CD4-positive, alpha-beta T cell (primary cell): ENCODE results near the gene SLC2A1. TPM values are rescaled to one million over a fixed set of nuclear protein-coding genes. Genes with fewer than 3 reads are reported as not detected.

Experiments used
- ATAC-seq: fragments of 200-7000 bp; cut with Tn5 transposase; one replicate; pipeline ENCODE4 v1.10.0; 2022; ENCODE audit warnings: mild to moderate bottlenecking; ENCODE audit not compliant: poor library complexity
- CTCF ChIA-PET: fragments of 350-600 bp; sonication (Branson Sonifier 250); formaldehyde crosslinking; loops from one replicate; lab custom pipeline; 2021; ENCODE audit warnings: antibody characterized with exemption, inconsistent platforms; lab: Charles Lee
- POLR2A ChIA-PET: fragments of 350-600 bp; sonication (Branson Sonifier 250); formaldehyde crosslinking; loops from one replicate; lab custom pipeline; 2021; ENCODE audit warnings: antibody characterized with exemption, inconsistent platforms; lab: Charles Lee
- DNase-seq, 14 experiments: peaks; one replicate each; pipeline ENCODE4 v3.0.0-alpha.2; 2013 to 2020; ENCODE audit warnings: mixed read lengths in 2 of 14
- H3K27ac ChIP-seq, 2 donors: one replicate each; pipeline versions ENCODE4 v1.5.1 to v1.7.0; 2013; ENCODE audit warnings: low read length in 2 of 2, low read depth in 1 of 2, mild to moderate bottlenecking in 1 of 2
- H3K27me3 ChIP-seq, 2 experiments: 1 replicate in 1 of 2; 2 replicates in 1 of 2; pipeline versions ENCODE4 v1.6.1 to v1.7.0; 2013; ENCODE audit warnings: low read length in 2 of 2, control low read depth in 1 of 2, mild to moderate bottlenecking in 1 of 2, moderate library complexity in 1 of 2; ENCODE audit not compliant: insufficient read depth in 2 of 2, control insufficient read depth in 1 of 2
- H3K36me3 ChIP-seq: one replicate; pipeline ENCODE4 v1.6.1; 2013; ENCODE audit warnings: low read length, control low read depth; ENCODE audit not compliant: insufficient read depth
- H3K4me1 ChIP-seq: one replicate; pipeline ENCODE4 v1.6.1; 2013; ENCODE audit warnings: low read length, control low read depth; ENCODE audit not compliant: insufficient read depth
- H3K4me3 ChIP-seq: one replicate; pipeline ENCODE4 v1.5.1; 2013; ENCODE audit warnings: mild to moderate bottlenecking, low read length, moderate library complexity
- H3K9me3 ChIP-seq, 2 experiments: 1 replicate in 1 of 2; 2 replicates in 1 of 2; pipeline versions ENCODE4 v1.6.1 to v1.7.0; 2013; ENCODE audit warnings: low read length in 2 of 2, mild to moderate bottlenecking in 2 of 2, control low read depth in 1 of 2, moderate library complexity in 1 of 2; ENCODE audit not compliant: control insufficient read depth in 1 of 2, insufficient read depth in 1 of 2
- H3K27ac Mint-ChIP-seq: one replicate; pipeline ENCODE4 v1.8.0; 2020; ENCODE audit warnings: mixed read lengths
- H3K27me3 Mint-ChIP-seq: one replicate; pipeline ENCODE4 v1.8.0; 2021; ENCODE audit warnings: mixed read lengths
- H3K36me3 Mint-ChIP-seq: one replicate; pipeline ENCODE4 v1.8.0; 2021; ENCODE audit warnings: low read depth, mixed read lengths
- H3K4me1 Mint-ChIP-seq: one replicate; pipeline ENCODE4 v1.8.0; 2021; ENCODE audit warnings: low read depth, mixed read lengths
- H3K4me3 Mint-ChIP-seq: one replicate; pipeline ENCODE4 v1.8.0; 2020; ENCODE audit warnings: mild to moderate bottlenecking, mixed read lengths
- H3K9me3 Mint-ChIP-seq: one replicate; pipeline ENCODE4 v1.8.0; 2020; ENCODE audit warnings: mixed read lengths
- CTCF ChIP-seq: fragments of 200-600 bp; IDR thresholded peaks from one replicate; pipeline ENCODE4 v1.8.0; 2022; ENCODE audit warnings: antibody characterized with exemption, mild to moderate bottlenecking
- intact Hi-C, 2 experiments: fragments of 100-400 bp; cut with DNase I in 1 of 2; cut with micrococcal nuclease in 1 of 2; formaldehyde crosslinking; loops; one replicate each; pipeline versions ENCODE4 v1.15.1 to v1.9.0; 2023 to 2025; cut with DNase I, micrococcal nuclease
- total RNA-seq, 174 experiments: library from RNA in 2 of 174; stranded (reverse) in 2 of 174; gene quantifications; one replicate each; pipeline ENCODE4 v1.2.3 and lab custom pipeline; 2021 to 2026

Gene SLC2A1
- total RNA-seq, 2 experiments from 2014 or later, result 78.6 to 80.9 TPM

GRCh38 chr1:42949312-42950115 is 9.2 kb downstream of the SLC2A1 start:
- Mint-ChIP-seq H3K4me3 (peak overlapping the region; percentile 53), H3K27ac (peak overlapping the region; percentile 69), H3K27me3 (no peaks in the 10 kb centered on the region), H3K9me3 (no peaks in the 10 kb centered on the region), H3K36me3 (peaks cover 29% of the 10 kb centered on the region), H3K4me1 (peaks cover 97% of the 10 kb centered on the region)
- Histone ChIP-seq H3K9me3 (no peaks in the 10 kb centered on the region), H3K27me3 (no peaks in the 10 kb centered on the region), H3K36me3 (peaks cover 39% of the 10 kb centered on the region), H3K4me1 (peaks cover 94% of the 10 kb centered on the region), H3K4me3 (no peak overlapping the region), H3K27ac (no peak overlapping the region)
- no peak for ATAC-seq
- ChIA-PET POLR2A (interaction anchor here (0.8 to 2.0 kb wide), 4 partner anchors 10 to 25 kb away, joined by 3 to 5 read pairs (median 4); no protein-coding TSS in a partner anchor), CTCF (interaction anchor here (1.1 to 1.6 kb wide), 2 partner anchors 12 to 25 kb away, joined by 3 read pairs; no protein-coding TSS in a partner anchor)
- no peak for DNase-seq
- intact Hi-C loops, result loop anchor here in 1 of 2 experiments (10.0 kb wide), 1 partner anchor 615 kb away; the partner anchor contains the start of gene FOXJ3
- TF ChIP-seq CTCF, result no peak

GRCh38 chr1:42947965-42948732 is 10.5 kb downstream of the SLC2A1 start:
- ChIA-PET CTCF (no interaction called here), POLR2A (interaction anchor here (1.5 to 5.4 kb wide), 3 partner anchors 9 to 16 kb away, joined by 5 to 32 read pairs (median 9); partner anchors contain the start of gene SLC2A1)
- no peaks in the 10 kb centered on the region for H3K27me3 Mint-ChIP-seq
- ATAC-seq, result no peak
- peaks cover 37% of the 10 kb centered on the region for H3K36me3 Mint-ChIP-seq
- peak overlapping the region; percentile 72 for H3K27ac Mint-ChIP-seq
- no peaks in the 10 kb centered on the region for H3K27me3 ChIP-seq
- intact Hi-C loops, result no loop called here
- no peak for TF ChIP-seq CTCF
- peaks cover 94% of the 10 kb centered on the region for H3K4me1 ChIP-seq
- DNase-seq, result no peak
- peaks cover 98% of the 10 kb centered on the region for H3K4me1 Mint-ChIP-seq
- H3K4me3 Mint-ChIP-seq, result no peak overlapping the region
- H3K36me3 ChIP-seq, result peaks cover 34% of the 10 kb centered on the region
- no peak overlapping the region for H3K27ac ChIP-seq
- no peaks in the 10 kb centered on the region for H3K9me3 Mint-ChIP-seq
- no peak overlapping the region for H3K4me3 ChIP-seq
- H3K9me3 ChIP-seq, result no peaks in the 10 kb centered on the region

GRCh38 chr1:42947117-42947516 is 11.6 kb downstream of the SLC2A1 start:
- DNase-seq (no peak), ATAC-seq (no peak)
- peak overlapping the region in 1 of 2 donors; percentile 17 for H3K27ac ChIP-seq
- H3K36me3 ChIP-seq, result peaks cover 42% of the 10 kb centered on the region
- no peak for TF ChIP-seq CTCF
- Mint-ChIP-seq H3K36me3 (peaks cover 48% of the 10 kb centered on the region), H3K9me3 (no peaks in the 10 kb centered on the region), H3K4me3 (no peak overlapping the region), H3K27me3 (no peaks in the 10 kb centered on the region), H3K27ac (peak overlapping the region; percentile 72), H3K4me1 (peaks cover 98% of the 10 kb centered on the region)
- H3K27me3 ChIP-seq, result no peaks in the 10 kb centered on the region
- peaks cover 94% of the 10 kb centered on the region for H3K4me1 ChIP-seq
- H3K4me3 ChIP-seq, result no peak overlapping the region
- CTCF ChIA-PET, result interaction anchor here (1.2 to 1.9 kb wide), 2 partner anchors 11 to 24 kb away, joined by 3 to 5 read pairs; no protein-coding TSS in a partner anchor
- no peaks in the 10 kb centered on the region for H3K9me3 ChIP-seq
- intact Hi-C loops, result no loop called here
- POLR2A ChIA-PET, result interaction anchor here (1.2 to 5.4 kb wide), 4 partner anchors 11 to 19 kb away, joined by 3 to 32 read pairs (median 7); partner anchors contain the start of gene SLC2A1
